Hypothalamus (tissue), 51 donors: ENCODE measurements around the gene THSD7B.

Source experiments
- DNase-seq, 51 donors: peaks; one replicate each; lab custom pipeline; 2025; lab: John Stamatoyannopoulos, UW

Gene THSD7B

DNA sequence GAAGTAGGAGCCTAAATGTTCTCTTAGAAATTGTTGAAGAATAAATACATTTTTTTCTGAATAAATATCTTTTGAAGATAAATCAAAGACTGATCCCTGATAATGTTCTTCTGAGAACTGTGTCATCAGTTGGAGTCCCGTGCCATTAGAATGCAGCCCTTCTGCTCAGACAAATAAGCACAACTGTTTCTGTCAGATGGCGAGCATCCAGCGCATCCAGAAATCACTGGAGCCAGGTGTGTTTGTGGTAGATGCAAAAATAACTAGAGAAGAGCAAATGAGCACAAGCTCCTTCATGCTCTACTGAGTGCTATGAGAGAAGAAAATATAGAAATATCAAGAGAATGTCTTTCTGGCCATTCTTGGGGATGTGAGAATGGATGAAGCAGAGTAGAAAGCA, 573.7 kb downstream of the THSD7B start:
- no peak for DNase-seq

DNA sequence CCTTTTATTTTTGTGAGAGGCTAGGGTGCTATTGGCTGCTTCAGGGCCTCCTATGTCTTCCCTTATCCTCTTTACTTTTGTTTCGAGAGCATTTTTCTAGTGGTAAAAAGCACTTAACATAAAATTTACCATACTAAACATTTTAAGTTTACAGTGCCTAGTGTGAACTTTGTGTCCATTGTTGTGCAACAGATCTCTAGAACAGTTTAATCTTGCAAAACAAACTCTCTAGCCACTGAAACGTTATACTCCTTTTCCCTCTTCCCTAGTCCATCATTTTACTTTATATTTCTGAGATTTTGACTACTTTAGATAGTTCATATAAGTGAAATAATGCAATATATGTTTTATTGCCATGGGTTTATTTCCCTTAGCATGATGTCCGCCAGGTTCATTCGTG, 580.6 kb downstream of the THSD7B start:
- DNase-seq: no peak

- no peak for DNase-seq
Measured at GRCh38 chr2:137348301-137348700, 583.0 kb downstream of the THSD7B start.

- no peak for DNase-seq
Measured at GRCh38 chr2:137357634-137358033, 592.3 kb downstream of the THSD7B start.

- no peak for DNase-seq
Measured at GRCh38 chr2:137367361-137367760, 602.0 kb downstream of the THSD7B start.

DNA sequence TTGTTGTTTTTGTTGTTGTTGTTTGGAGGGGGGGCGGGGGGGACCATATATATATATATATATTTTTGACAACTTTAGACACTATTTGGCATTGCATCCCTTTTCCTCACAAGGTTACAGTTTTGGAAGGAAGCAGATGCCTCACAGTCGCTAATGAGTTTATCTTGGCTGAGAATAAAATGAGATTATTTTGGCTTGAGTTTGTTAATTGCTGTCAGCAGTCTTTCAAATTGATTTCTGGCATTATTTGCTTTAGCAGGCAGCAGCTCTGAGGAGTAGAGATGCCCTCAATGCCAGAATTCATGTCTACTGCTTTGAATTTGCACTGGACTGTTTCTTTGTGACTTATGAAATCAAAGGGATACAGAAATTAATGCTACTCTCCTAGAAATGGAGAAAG, 603.8 kb downstream of the THSD7B start:
- DNase-seq: no peak

DNA sequence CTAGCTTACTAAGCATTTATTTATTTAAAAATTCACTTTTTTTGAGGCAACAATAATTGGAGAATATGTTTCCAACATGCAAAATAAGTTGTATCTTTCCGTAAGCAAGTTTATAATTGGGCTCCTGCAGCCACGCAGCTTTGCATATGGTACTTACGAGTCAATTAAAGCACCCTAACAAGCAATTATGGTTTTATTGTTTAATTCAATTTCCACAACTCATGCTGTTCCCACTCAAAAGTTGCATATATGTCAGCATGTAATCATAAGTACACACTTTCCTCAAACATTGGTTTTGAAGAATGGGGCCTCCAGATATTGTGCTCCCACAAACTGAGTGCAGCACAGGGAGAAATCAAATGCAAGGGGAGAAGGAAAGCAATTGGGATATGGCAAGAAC, 613.8 kb downstream of the THSD7B start:
- no peak for DNase-seq

DNA sequence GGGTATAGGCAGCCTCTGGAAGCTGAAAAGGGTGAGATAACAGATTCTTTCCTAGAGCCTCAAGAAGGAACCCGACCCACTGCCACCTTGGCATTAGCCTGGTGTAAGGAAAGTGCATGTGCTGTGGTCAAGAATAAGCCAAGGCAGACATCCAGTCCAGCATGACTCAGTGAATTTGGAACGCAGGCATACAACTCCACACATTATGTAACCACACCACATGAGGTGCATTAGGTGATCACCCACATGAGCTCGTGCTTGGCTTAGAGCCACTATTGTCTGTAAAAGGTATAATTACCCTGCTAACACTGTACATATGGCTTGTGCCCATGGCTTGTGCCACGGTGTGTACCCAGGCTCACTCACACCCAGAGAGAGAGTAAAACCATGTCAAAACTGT, 615.3 kb downstream of the THSD7B start:
- no peak for DNase-seq

- DNase-seq: no peak
Measured at GRCh38 chr2:137381731-137382130, 616.4 kb downstream of the THSD7B start.

- no peak for DNase-seq
Measured at GRCh38 chr2:137383391-137383790, 618.0 kb downstream of the THSD7B start.

DNA sequence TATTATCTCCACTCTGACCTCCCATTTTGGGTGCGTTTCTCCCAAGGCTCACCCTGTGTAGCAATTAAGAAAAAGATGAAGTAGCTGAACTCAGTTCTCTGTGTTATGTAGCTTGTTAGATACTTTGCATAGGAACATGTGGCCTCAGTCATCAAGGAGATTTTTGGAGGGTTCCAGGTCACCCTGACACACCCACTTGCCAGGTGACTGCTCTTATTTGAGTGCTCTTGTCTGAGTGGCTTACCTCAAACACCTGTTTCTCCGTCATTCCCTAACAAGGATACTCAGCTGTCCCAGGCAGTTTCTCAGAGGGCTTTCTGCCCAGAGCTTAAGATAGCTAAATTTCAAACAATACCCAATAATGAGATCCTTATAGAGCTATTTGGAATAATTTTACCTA, 621.7 kb downstream of the THSD7B start:
- DNase-seq: no peak

- no peak for DNase-seq
Measured at GRCh38 chr2:137405496-137405895, 640.2 kb downstream of the THSD7B start.

DNA sequence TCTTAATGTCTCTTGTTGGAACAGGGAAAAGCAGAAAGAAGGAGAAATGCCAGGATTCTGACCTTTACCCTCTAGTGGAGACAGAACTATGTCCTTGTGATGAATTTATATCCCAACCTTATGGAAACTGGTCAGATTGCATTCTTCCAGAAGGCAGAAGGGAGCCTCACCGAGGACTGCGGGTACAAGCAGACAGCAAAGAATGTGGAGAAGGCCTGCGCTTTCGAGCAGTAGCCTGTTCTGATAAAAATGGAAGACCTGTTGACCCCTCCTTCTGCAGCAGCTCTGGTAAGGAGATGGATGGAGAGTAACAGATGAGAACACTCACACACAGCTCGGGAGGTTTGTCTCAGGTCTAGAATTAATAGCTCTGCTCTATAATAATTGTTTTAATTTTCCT, 646.2 kb downstream of the THSD7B start:
- no peak for DNase-seq

DNA sequence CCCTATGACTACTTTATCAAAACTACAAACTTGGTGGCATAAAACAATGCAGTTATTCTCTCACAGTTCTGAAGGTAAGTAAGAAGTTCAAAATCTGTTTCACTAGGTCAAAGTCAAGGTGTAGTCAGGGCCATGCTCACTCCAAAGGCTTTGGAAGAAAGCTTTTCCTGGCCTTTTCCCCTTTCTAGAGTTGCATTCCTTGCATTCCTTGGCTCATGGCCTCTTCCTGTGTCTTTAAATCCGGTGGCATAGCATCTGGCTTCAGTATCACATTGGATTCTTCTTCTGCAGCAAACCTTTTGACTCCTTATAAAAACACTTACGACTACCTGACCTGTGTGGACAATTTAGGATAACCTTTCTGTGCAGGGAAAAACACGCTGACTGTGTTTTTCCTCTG, 655.4 kb downstream of the THSD7B start:
- DNase-seq: no peak

DNA sequence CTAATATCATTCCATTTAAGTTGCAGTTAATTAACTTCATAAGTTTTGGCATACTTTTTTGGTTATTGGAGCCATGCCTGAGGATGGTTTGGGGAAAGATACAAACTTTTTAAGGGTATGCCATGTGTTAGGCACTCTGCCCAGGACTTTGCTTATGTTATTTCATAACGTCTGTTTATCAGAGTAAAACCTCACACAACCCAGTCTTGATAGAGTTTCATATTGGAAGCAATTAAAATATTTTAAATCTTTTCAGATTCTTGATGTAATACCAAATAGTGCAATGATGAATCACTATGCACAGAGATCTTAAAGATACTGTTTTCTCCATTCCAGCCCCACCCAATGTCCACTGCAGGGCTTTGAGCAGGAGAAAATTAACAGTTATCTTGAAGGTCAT, 669.8 kb downstream of the THSD7B start:
- DNase-seq: no peak

- no peak for DNase-seq
Measured at GRCh38 chr2:137437386-137437785, 672.0 kb downstream of the THSD7B start.

DNA sequence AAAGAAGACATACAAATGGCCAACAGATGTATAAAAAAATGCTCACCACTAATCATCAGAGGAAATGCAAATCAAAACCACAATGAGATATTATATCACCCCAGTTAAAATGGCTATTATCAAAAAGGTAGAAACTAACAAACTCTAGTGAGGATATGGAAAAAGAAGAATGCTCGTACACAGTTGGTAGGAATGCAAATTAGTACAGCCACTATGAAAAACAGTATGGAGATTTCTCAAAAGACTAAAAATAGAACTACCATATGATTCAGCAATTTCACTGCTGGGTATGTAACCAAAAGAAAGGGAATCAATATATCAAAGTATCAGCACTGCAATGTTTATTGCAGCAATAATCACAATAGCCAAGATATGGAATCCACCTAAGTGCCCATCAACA, 679.6 kb downstream of the THSD7B start:
- no peak for DNase-seq

DNA sequence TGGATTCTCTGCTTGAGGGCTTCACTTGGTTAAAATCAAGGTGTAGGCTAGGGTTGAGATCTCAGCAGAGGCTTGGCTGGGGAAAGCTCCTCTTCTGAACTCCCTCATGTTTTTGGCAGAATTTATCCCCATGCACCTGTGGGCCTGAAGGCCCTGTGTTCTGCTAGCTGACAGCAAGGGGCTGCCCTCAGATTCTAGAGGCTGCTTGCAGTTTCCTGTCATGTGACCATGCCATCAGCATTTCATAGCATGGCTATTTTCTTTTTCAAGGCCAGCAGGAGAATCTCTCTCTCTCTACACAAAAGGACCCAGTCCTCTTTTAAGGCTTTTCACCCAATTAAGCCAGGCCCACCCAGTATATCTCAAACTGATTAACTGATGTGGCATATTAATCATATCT, 684.1 kb downstream of the THSD7B start:
- DNase-seq: no peak

GRCh38 chr2:137454886-137455285, 689.5 kb downstream of the THSD7B start:
- no peak for DNase-seq

DNA sequence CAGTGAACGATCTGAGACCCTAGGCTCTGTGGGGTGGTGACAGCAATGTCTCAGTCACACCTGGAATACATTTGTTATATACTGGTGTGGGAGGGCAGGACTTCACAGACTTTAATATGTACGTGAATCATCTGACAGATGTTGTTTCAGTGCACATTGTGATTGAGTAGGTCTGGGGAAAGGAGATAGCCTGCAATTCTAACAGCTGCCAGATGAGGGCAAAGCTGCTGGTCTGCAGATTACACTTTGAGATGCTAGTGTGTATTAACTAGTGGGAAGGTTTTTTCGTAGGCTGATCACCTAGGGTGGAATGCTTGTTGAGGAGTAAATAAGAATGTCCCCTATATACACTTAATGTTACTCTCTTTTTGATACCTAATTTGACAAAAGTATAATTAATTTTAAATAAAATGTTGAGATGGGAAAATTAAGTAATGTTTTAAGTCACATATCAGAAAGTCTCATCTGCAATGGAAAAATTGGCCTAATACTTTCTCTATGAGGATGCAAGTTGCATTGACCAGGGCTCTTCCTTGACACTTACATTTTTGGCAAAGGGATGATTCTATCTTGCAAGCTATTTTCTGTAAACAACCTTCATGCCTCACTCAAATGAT, 702.0 kb downstream of the THSD7B start:
- DNase-seq: peak in 15 of 51 donors; percentile 0 to 25 (median 2)

- DNase-seq: no peak
Measured at GRCh38 chr2:137493261-137493660, 727.9 kb downstream of the THSD7B start.

- DNase-seq: no peak
Measured at GRCh38 chr2:137500599-137500998, 735.3 kb downstream of the THSD7B start.

DNA sequence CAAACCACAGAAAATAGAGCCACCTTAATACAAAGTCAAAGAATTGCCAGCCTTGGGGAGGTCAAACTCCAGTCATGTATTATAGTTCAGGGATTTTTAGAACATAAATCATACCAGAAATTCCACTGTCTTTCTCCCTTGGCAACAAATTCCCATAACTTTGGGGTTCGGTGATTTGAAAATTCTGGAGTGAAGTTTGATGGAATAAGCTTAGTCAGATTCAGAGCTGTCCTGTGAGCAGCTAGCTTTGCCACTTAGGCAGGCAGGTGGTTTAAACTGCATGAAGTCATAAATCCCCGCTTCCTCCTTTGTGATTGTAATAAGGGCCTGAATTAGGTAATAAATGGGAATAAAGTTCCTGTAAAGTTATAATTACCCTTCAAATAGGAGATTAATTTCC, 741.9 kb downstream of the THSD7B start:
- no peak for DNase-seq
